B cell (primary cell): ENCODE data around the gene AZI2. TPM values are rescaled to one million over a fixed set of nuclear protein-coding genes. Genes with fewer than 3 reads are reported as not detected.

Source experiments
- ATAC-seq: fragments of 200-7000 bp; cut with Tn5 transposase; one replicate; pipeline ENCODE4 v1.10.0; 2021; ENCODE audit warnings: low read depth, mild to moderate bottlenecking, moderate number of reproducible peaks, moderate library complexity
- CTCF ChIA-PET: fragments of 350-600 bp; sonication (Branson Sonifier 250); formaldehyde crosslinking; loops from one replicate; lab custom pipeline; 2021; ENCODE audit warnings: antibody characterized with exemption, inconsistent platforms; lab: Charles Lee
- POLR2A ChIA-PET: fragments of 350-600 bp; sonication (Branson Sonifier 250); formaldehyde crosslinking; loops from one replicate; lab custom pipeline; 2021; ENCODE audit warnings: antibody characterized with exemption; lab: Charles Lee
- DNase-seq: peaks from one replicate; pipeline ENCODE4 v3.0.0; 2013
- H2AFZ ChIP-seq: 2 replicates; pipeline ENCODE4 v1.6.1; 2012; ENCODE audit warnings: mild to moderate bottlenecking, low read depth, low read length; ENCODE audit not compliant: insufficient read depth, poor library complexity, severe bottlenecking
- H3K27ac ChIP-seq, 2 donors: 1 replicate in 1 of 2; 2 replicates in 1 of 2; pipeline ENCODE4 v1.5.1; 2012 to 2013; ENCODE audit warnings: low read length in 2 of 2, mild to moderate bottlenecking in 2 of 2, moderate library complexity in 1 of 2
- H3K27me3 ChIP-seq, 4 experiments: fragments of 200-600 bp in 1 of 4; sonication (generic) in 1 of 4; replicated peaks in 1 of 4; 1 replicate in 2 of 4; 2 replicates in 2 of 4; pipeline versions ENCODE4 v1.6.1 to v1.7.0; 2013 to 2016; ENCODE audit warnings: low read length in 3 of 4, mild to moderate bottlenecking in 2 of 4, mixed read lengths in 1 of 4, moderate library complexity in 1 of 4; ENCODE audit not compliant: insufficient read depth in 4 of 4, control insufficient read depth in 3 of 4; ENCODE audit errors: control extremely low read depth in 1 of 4
- H3K36me3 ChIP-seq, 2 experiments: replicated peaks in 1 of 2; 1 replicate in 1 of 2; 2 replicates in 1 of 2; pipeline versions ENCODE4 v1.6.1 to v1.7.1; 2013; ENCODE audit warnings: low read length in 1 of 2; ENCODE audit not compliant: insufficient read depth in 2 of 2, control insufficient read depth in 1 of 2; ENCODE audit errors: control extremely low read depth in 1 of 2, extremely low read depth in 1 of 2
- H3K4me1 ChIP-seq, 2 donors: fragments of 200-600 bp in 1 of 2; sonication (generic) in 1 of 2; 1 replicate in 1 of 2; 2 replicates in 1 of 2; pipeline versions ENCODE4 v1.5.1 to v1.6.1; 2013 to 2017; ENCODE audit warnings: low read length in 2 of 2; ENCODE audit not compliant: control insufficient read depth in 2 of 2, insufficient read depth in 2 of 2
- H3K4me2 ChIP-seq: replicated peaks from 2 replicates; pipeline ENCODE3; 2012; ENCODE audit warnings: mild to moderate bottlenecking, low read depth, low read length; ENCODE audit not compliant: poor library complexity, severe bottlenecking
- H3K4me3 ChIP-seq, 5 experiments: fragments of 200-600 bp in 1 of 5; sonication (generic) in 1 of 5; 1 replicate in 3 of 5; 2 replicates in 2 of 5; pipeline versions ENCODE4 v1.5.1 to v1.7.0; 2011 to 2016; ENCODE audit warnings: low read length in 4 of 5, mild to moderate bottlenecking in 4 of 5, low read depth in 2 of 5, control low read depth in 1 of 5, moderate library complexity in 1 of 5; ENCODE audit not compliant: insufficient read depth in 1 of 5; ENCODE audit errors: control extremely low read depth in 1 of 5, extremely low read depth in 1 of 5
- H3K79me2 ChIP-seq: fragments of 200-600 bp; sonication (generic); one replicate; pipeline ENCODE4 v1.6.0; 2016; ENCODE audit warnings: low read length; ENCODE audit not compliant: control insufficient read depth, insufficient read depth
- H3K9ac ChIP-seq: fragments of 200-600 bp; sonication (generic); 2 replicates; pipeline ENCODE4 v1.6.1; 2017; ENCODE audit warnings: mild to moderate bottlenecking, low read length, moderate library complexity
- H3K9me3 ChIP-seq, 3 donors: one replicate each; pipeline versions ENCODE4 v1.6.1 to v1.7.1; 2013; ENCODE audit warnings: low read length in 2 of 3; ENCODE audit not compliant: control insufficient read depth in 2 of 3, insufficient read depth in 1 of 3; ENCODE audit errors: control extremely low read depth in 1 of 3
- H4K20me1 ChIP-seq: 2 replicates; pipeline ENCODE4 v1.6.0; 2012; ENCODE audit warnings: mild to moderate bottlenecking, low read length; ENCODE audit not compliant: insufficient read depth, control insufficient read depth, poor library complexity, severe bottlenecking
- H3K27ac Mint-ChIP-seq: one replicate; pipeline ENCODE4 v1.8.0; 2021; ENCODE audit warnings: mixed read lengths
- H3K27me3 Mint-ChIP-seq: one replicate; pipeline ENCODE4 v1.8.0; 2021; ENCODE audit warnings: mixed read lengths
- H3K4me1 Mint-ChIP-seq: one replicate; pipeline ENCODE4 v1.8.0; 2021; ENCODE audit warnings: mixed read lengths
- H3K4me3 Mint-ChIP-seq: one replicate; pipeline ENCODE4 v1.8.0; 2021; ENCODE audit warnings: mixed read lengths
- H3K9me3 Mint-ChIP-seq: one replicate; pipeline ENCODE4 v1.8.0; 2022; ENCODE audit warnings: mixed read lengths; ENCODE audit not compliant: insufficient read depth
- CTCF ChIP-seq: fragments of 200-600 bp; IDR thresholded peaks from one replicate; pipeline ENCODE4 v1.8.0; 2022; ENCODE audit warnings: antibody characterized with exemption, mild to moderate bottlenecking
- EZH2 ChIP-seq: IDR thresholded peaks from 2 replicates; pipeline ENCODE4 v1.6.1; 2012; ENCODE audit warnings: borderline replicate concordance, low read depth, mild to moderate bottlenecking, moderate library complexity, low read length; ENCODE audit not compliant: insufficient read depth, poor library complexity, severe bottlenecking
- WGBS: methylation state at CpG from one replicate; pipeline ENCODE4 v1.1.5; 2013; ENCODE audit warnings: missing lambda C conversion rate; ENCODE audit not compliant: insufficient coverage; 5-methylcytosine and 5-hydroxymethylcytosine counted together
- intact Hi-C: fragments of 100-400 bp; cut with micrococcal nuclease; formaldehyde crosslinking; loops from one replicate; pipeline ENCODE4 v1.10.0; 2022
- polyA plus RNA-seq: library from polyadenylated mRNA; depleted of rRNA; stranded (reverse); fragments of >200 nt; gene quantifications from 2 replicates; pipeline ENCODE4 v1.2.3, GENCODE V29; 2012
- total RNA-seq, 2 donors: library from RNA; stranded (reverse); fragments of 120-200 nt in 1 of 2; gene quantifications; 1 replicate in 1 of 2; 2 replicates in 1 of 2; pipeline versions ENCODE4 v1.2.3 to v1.2.4, GENCODE V29; 2013 to 2022

The AZI2 gene
- total and polyA plus RNA-seq, 2 donors (not counting 1 experiment from before 2014, with no cell fraction given), result 7.1 to 21.1 TPM

DNA sequence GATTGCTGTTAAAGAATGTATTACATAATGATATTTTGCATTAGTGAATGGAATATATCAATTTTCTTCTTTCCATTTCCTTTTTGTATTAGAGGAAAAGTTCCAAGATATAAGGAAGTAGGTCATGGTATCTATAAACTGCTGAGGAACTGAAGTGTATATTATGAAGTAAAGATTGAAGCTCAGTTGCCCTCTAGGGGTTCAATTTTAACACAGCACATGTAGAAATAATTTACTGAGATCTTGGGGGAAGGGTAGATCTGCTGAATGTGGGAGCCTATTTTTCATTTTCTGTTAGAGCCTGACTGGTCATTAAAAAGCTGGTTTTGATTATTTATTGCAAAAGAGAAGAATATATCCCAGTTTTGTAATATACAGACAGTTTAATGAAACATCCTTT is 62.0 kb downstream of the AZI2 start:
- Histone ChIP-seq H3K79me2 (no peaks in the 10 kb centered on the region), H3K27me3 (no peaks in the 10 kb centered on the region), H3K4me2 (no peak overlapping the region), H4K20me1 (no peaks in the 10 kb centered on the region), H2AFZ (no peak overlapping the region), H3K9me3 (no peaks in the 10 kb centered on the region), H3K36me3 (peaks cover 0 to 3% of the 10 kb centered on the region in 2 experiments), H3K9ac (no peak overlapping the region), H3K4me3 (no peak overlapping the region), H3K4me1 (no peaks in the 10 kb centered on the region), H3K27ac (no peak overlapping the region)
- no peaks in the 10 kb centered on the region for H3K27me3 Mint-ChIP-seq
- DNase-seq (peak; percentile 25), ATAC-seq (no peak)
- ChIA-PET POLR2A (no interaction called here), CTCF (interaction anchor here (0.6 kb wide), 1 partner anchor 35 kb away, joined by 3 read pairs; no protein-coding TSS in a partner anchor)
- H3K9me3 Mint-ChIP-seq, result no peaks in the 10 kb centered on the region
- no peaks in the 10 kb centered on the region for H3K4me1 Mint-ChIP-seq
- H3K27ac Mint-ChIP-seq, result no peak overlapping the region
- H3K4me3 Mint-ChIP-seq, result no peak overlapping the region
- intact Hi-C loops, result no loop called here
- TF ChIP-seq CTCF (peak; percentile 18), EZH2 (no peak)

- ATAC-seq, result no peak
- Histone ChIP-seq H3K27ac (no peak overlapping the region), H3K4me1 (no peaks in the 10 kb centered on the region), H2AFZ (no peak overlapping the region), H3K9me3 (no peaks in the 10 kb centered on the region), H3K36me3 (peaks cover under 1% of the 10 kb centered on the region in 2 experiments), H3K4me3 (no peak overlapping the region), H3K79me2 (no peaks in the 10 kb centered on the region), H4K20me1 (no peaks in the 10 kb centered on the region), H3K9ac (no peak overlapping the region), H3K4me2 (no peak overlapping the region), H3K27me3 (no peaks in the 10 kb centered on the region)
- H3K27me3 Mint-ChIP-seq, result no peaks in the 10 kb centered on the region
- DNase-seq, result no peak
- no peaks in the 10 kb centered on the region for H3K9me3 Mint-ChIP-seq
- peaks cover 2% of the 10 kb centered on the region for H3K4me1 Mint-ChIP-seq
- 100% methylated on average over 1 of the region's 3 CpGs for WGBS
- no peak overlapping the region for H3K4me3 Mint-ChIP-seq
- ChIA-PET POLR2A (no interaction called here), CTCF (no interaction called here)
- TF ChIP-seq CTCF, result no peak
- no peak for TF ChIP-seq EZH2
- intact Hi-C loops, result no loop called here
- H3K27ac Mint-ChIP-seq, result no peak overlapping the region
Measured at GRCh38 chr3:28280781-28281180, 67.8 kb downstream of the AZI2 start.
